HL-60 (cell line): ENCODE data around the gene DCDC2C.

Source experiments
- DNase-seq, 2 experiments: peaks; one replicate each; pipeline ENCODE4 v3.0.0-alpha.2; 2010 to 2020; ENCODE audit warnings: low read depth in 1 of 2, low spot score in 1 of 2
- H3K27ac ChIP-seq: fragments of 250-450 bp; sonication (Bioruptor Pico); replicated peaks from 2 replicates; pipeline ENCODE4 v1.5.1; 2020; ENCODE audit warnings: mild to moderate bottlenecking, moderate library complexity
- H3K27me3 ChIP-seq: fragments of 250-450 bp; sonication (Bioruptor Pico); 2 replicates; pipeline ENCODE4 v1.5.1; 2021; ENCODE audit warnings: mild to moderate bottlenecking, moderate library complexity; ENCODE audit not compliant: insufficient read depth, poor library complexity, severe bottlenecking
- H3K4me3 ChIP-seq: replicated peaks from 2 replicates; pipeline ENCODE4 v1.5.1; 2011; ENCODE audit warnings: mild to moderate bottlenecking, control low read depth, low read length; ENCODE audit not compliant: insufficient read depth
- CTCF ChIP-seq: IDR thresholded peaks from one replicate; pipeline ENCODE4 v1.5.1; 2011; ENCODE audit warnings: low read length, control low read depth, inconsistent platforms; ENCODE audit not compliant: insufficient read depth
- GABPA ChIP-seq: IDR thresholded peaks from 2 replicates; pipeline ENCODE4 v1.6.1; 2012; ENCODE audit warnings: low read depth
- POLR2AphosphoS5 ChIP-seq: IDR thresholded peaks from 2 replicates; pipeline ENCODE4 v1.6.1; 2012; ENCODE audit warnings: low read depth
- REST ChIP-seq: IDR thresholded peaks from 2 replicates; pipeline ENCODE4 v1.6.1; 2012; ENCODE audit warnings: low read depth; ENCODE audit not compliant: insufficient replicate concordance
- SPI1 ChIP-seq: IDR thresholded peaks from 2 replicates; pipeline ENCODE4 v1.6.1; 2012; ENCODE audit warnings: low read depth, mild to moderate bottlenecking, borderline replicate concordance

DCDC2C gene

GRCh38 chr2:3838348-3838747, 135.0 kb downstream of the DCDC2C start:
- Histone ChIP-seq H3K27me3 (no peaks in the 10 kb centered on the region), H3K27ac (no peak overlapping the region), H3K4me3 (no peak overlapping the region)
- no peak for DNase-seq
- TF ChIP-seq GABPA: no peak
- no peak for TF ChIP-seq SPI1
- no peak for TF ChIP-seq CTCF
- TF ChIP-seq REST: no peak
- TF ChIP-seq POLR2AphosphoS5: no peak

GRCh38 chr2:3839476-3839875, 136.1 kb downstream of the DCDC2C start:
- no peak for DNase-seq
- Histone ChIP-seq H3K4me3 (no peak overlapping the region), H3K27ac (no peak overlapping the region), H3K27me3 (no peaks in the 10 kb centered on the region)
- TF ChIP-seq CTCF (no peak), SPI1 (no peak), REST (no peak), POLR2AphosphoS5 (no peak), GABPA (no peak)

GRCh38 chr2:3840611-3841155, 137.3 kb downstream of the DCDC2C start:
- DNase-seq: no peak
- TF ChIP-seq GABPA: no peak
- TF ChIP-seq CTCF: no peak
- TF ChIP-seq POLR2AphosphoS5: no peak
- TF ChIP-seq REST: no peak
- TF ChIP-seq SPI1: no peak
- Histone ChIP-seq H3K4me3 (no peak overlapping the region), H3K27ac (no peak overlapping the region), H3K27me3 (no peaks in the 10 kb centered on the region)
